IMR-90 (cell line): Measurements from ENCODE around the gene ZNF606. TPM values are rescaled to one million over a fixed set of nuclear protein-coding genes. Genes with fewer than 3 reads are reported as not detected.

Experiments
- ATAC-seq: fragments of 200-7000 bp; cut with Tn5 transposase; 2 replicates; pipeline ENCODE4 v1.9.1; 2020; ENCODE audit warnings: low read depth, mild to moderate bottlenecking, moderate library complexity
- BruUV-seq: library from RNA; stranded (reverse); fragments of 400-500 nt; replicated peaks from 2 replicates; lab custom pipeline; 2021; lab: Mats Ljungman, UMichigan
- CTCF ChIA-PET: fragments of 300-600 bp; formaldehyde crosslinking; extraction: SDS; loops from one replicate; lab custom pipeline; 2021; ENCODE audit warnings: antibody characterized with exemption; lab: Yijun Ruan, JAX
- POLR2A ChIA-PET: fragments of 300-600 bp; sonication (Branson Sonifier 250); formaldehyde crosslinking; loops from one replicate; lab custom pipeline; 2022; ENCODE audit warnings: antibody characterized with exemption; ENCODE audit not compliant: unreplicated experiment; lab: Charles Lee
- DNase-seq: peaks from one replicate; pipeline ENCODE4 v3.0.0; 2013
- H2AFZ ChIP-seq: replicated peaks from 2 replicates; pipeline ENCODE3; 2013; ENCODE audit warnings: low read length, mild to moderate bottlenecking; ENCODE audit not compliant: poor library complexity
- H2AK5ac ChIP-seq: 2 replicates; pipeline ENCODE4 v1.6.1; 2013; ENCODE audit warnings: low read depth, low read length, inconsistent platforms
- H2AK9ac ChIP-seq: replicated peaks from 2 replicates; pipeline ENCODE3; 2013; ENCODE audit warnings: mild to moderate bottlenecking, low read depth, low read length, moderate library complexity; ENCODE audit not compliant: poor library complexity
- H2BK120ac ChIP-seq: 2 replicates; pipeline ENCODE4 v1.6.1; 2013; ENCODE audit warnings: low read depth, low read length, inconsistent platforms
- H2BK15ac ChIP-seq: 3 replicates; pipeline ENCODE4 v1.6.1; 2013; ENCODE audit warnings: low read depth, low read length, inconsistent platforms
- H2BK20ac ChIP-seq: 2 replicates; pipeline ENCODE4 v1.6.1; 2013; ENCODE audit warnings: low read depth, mild to moderate bottlenecking, inconsistent platforms, low read length, moderate library complexity
- H2BK5ac ChIP-seq: 2 replicates; pipeline ENCODE4 v1.6.1; 2013; ENCODE audit warnings: mild to moderate bottlenecking, low read depth, low read length, inconsistent platforms; ENCODE audit not compliant: poor library complexity, severe bottlenecking
- H3K14ac ChIP-seq: replicated peaks from 2 replicates; pipeline ENCODE4 v1.6.1; 2013; ENCODE audit warnings: low read depth, low read length, inconsistent platforms
- H3K18ac ChIP-seq: 2 replicates; pipeline ENCODE4 v1.6.1; 2013; ENCODE audit warnings: low read depth, low read length, control low read depth
- H3K23ac ChIP-seq: 2 replicates; pipeline ENCODE4 v1.6.1; 2013; ENCODE audit warnings: low read depth, low read length, inconsistent platforms
- H3K27ac ChIP-seq: 2 replicates; pipeline ENCODE4 v1.5.1; 2013; ENCODE audit warnings: mild to moderate bottlenecking, control low read depth, low read length; ENCODE audit not compliant: insufficient read depth
- H3K27me3 ChIP-seq: 2 replicates; pipeline ENCODE4 v1.6.1; 2013; ENCODE audit warnings: low read length; ENCODE audit not compliant: control insufficient read depth, insufficient read depth
- H3K36me3 ChIP-seq: 2 replicates; pipeline ENCODE4 v1.6.1; 2013; ENCODE audit warnings: low read length, mixed read lengths; ENCODE audit not compliant: control insufficient read depth, insufficient read depth
- H3K4ac ChIP-seq: 2 replicates; pipeline ENCODE4 v1.6.1; 2013; ENCODE audit warnings: low read depth, low read length, inconsistent platforms
- H3K4me1 ChIP-seq: 2 replicates; pipeline ENCODE4 v1.6.1; 2013; ENCODE audit warnings: low read length, mixed read lengths; ENCODE audit not compliant: control insufficient read depth, insufficient read depth
- H3K4me2 ChIP-seq: 2 replicates; pipeline ENCODE4 v1.6.1; 2013; ENCODE audit warnings: low read depth, mild to moderate bottlenecking, control low read depth, low read length, moderate library complexity
- H3K4me3 ChIP-seq: 2 replicates; pipeline ENCODE4 v1.5.1; 2013; ENCODE audit warnings: low read depth, mild to moderate bottlenecking, control low read depth, low read length, moderate library complexity; ENCODE audit not compliant: insufficient read depth
- H3K56ac ChIP-seq: 2 replicates; pipeline ENCODE4 v1.6.1; 2013; ENCODE audit warnings: low read length, inconsistent platforms; ENCODE audit not compliant: insufficient read depth; ENCODE audit errors: extremely low read depth
- H3K79me1 ChIP-seq, 2 experiments: 2 replicates each; pipeline ENCODE4 v1.6.1; 2013; ENCODE audit warnings: low read length in 2 of 2, inconsistent platforms in 1 of 2, low read depth in 1 of 2
- H3K9ac ChIP-seq: 2 replicates; pipeline ENCODE4 v1.6.1; 2013; ENCODE audit warnings: low read depth, low read length, control low read depth
- H3K9me1 ChIP-seq: 2 replicates; pipeline ENCODE4 v1.6.1; 2013; ENCODE audit warnings: low read length, inconsistent platforms; ENCODE audit not compliant: insufficient read depth
- H3K9me3 ChIP-seq: 2 replicates; pipeline ENCODE4 v1.6.1; 2013; ENCODE audit warnings: low read length; ENCODE audit not compliant: control insufficient read depth, insufficient read depth
- H4K20me1 ChIP-seq: 2 replicates; pipeline ENCODE4 v1.6.1; 2013; ENCODE audit warnings: low read length, inconsistent platforms; ENCODE audit not compliant: insufficient read depth
- H4K5ac ChIP-seq: 2 replicates; pipeline ENCODE4 v1.6.1; 2013; ENCODE audit warnings: mild to moderate bottlenecking, low read depth, low read length, control low read depth
- H4K8ac ChIP-seq, 2 experiments: 2 replicates each; pipeline ENCODE4 v1.6.1; 2013; ENCODE audit warnings: low read depth in 2 of 2, low read length in 2 of 2, control low read depth in 1 of 2, inconsistent platforms in 1 of 2
- H4K91ac ChIP-seq: 2 replicates; pipeline ENCODE4 v1.6.1; 2013; ENCODE audit warnings: low read depth, low read length, inconsistent platforms; ENCODE audit not compliant: insufficient read depth
- BHLHE40 ChIP-seq: fragments of 150-350 bp; IDR thresholded peaks from 2 replicates; pipeline ENCODE4 v1.6.1; 2016; ENCODE audit warnings: mild to moderate bottlenecking, low read depth, low read length
- WGBS, 2 experiments: methylation state at CpG; one replicate each; pipeline versions ENCODE4 v1.1.5 to v1.1.7; 2013; ENCODE audit warnings: missing lambda C conversion rate in 2 of 2; ENCODE audit not compliant: insufficient read length in 1 of 2; ENCODE audit errors: extremely low coverage in 2 of 2; 5-methylcytosine and 5-hydroxymethylcytosine counted together
- dilution Hi-C: fragments of 300-500 bp; cut with HindIII; formaldehyde crosslinking; loops from one replicate; pipeline ENCODE4 v1.14.3; 2018; ENCODE audit warnings: low sequenced_read_pairs; ENCODE audit not compliant: unreplicated experiment
- in situ Hi-C: fragments of 300-500 bp; cut with MboI; formaldehyde crosslinking; loops from 3 replicates; pipeline ENCODE4 v1.14.3; 2019; ENCODE audit warnings: low sequenced_read_pairs, inconsistent platforms, mixed read lengths
- intact Hi-C: fragments of 100-400 bp; cut with micrococcal nuclease; formaldehyde crosslinking; loops from 2 replicates; pipeline ENCODE4 v1.10.0; 2022
- polyA plus RNA-seq, 3 experiments: library from polyadenylated mRNA; depleted of rRNA; stranded (reverse); fragments of >200 nt; gene quantifications; 2 replicates each; pipeline ENCODE4 v1.2.3, GENCODE V29; 2012; ENCODE audit warnings: low replicate concordance in 1 of 3
- total RNA-seq: library from RNA; depleted of rRNA; stranded (reverse); fragments of >200 nt; gene quantifications from 2 replicates; pipeline ENCODE4 v1.2.3, GENCODE V29; 2012

Gene ZNF606
- total and polyA plus RNA-seq, 2 of the 4 experiments (the other 2 are of a cell fraction), result 4.3 to 9.0 TPM

GRCh38 chr19:57992841-57993240, 9.8 kb downstream of the ZNF606 start:
- no peak overlapping the region for H2AK5ac ChIP-seq
- H3K9ac ChIP-seq, result no peak overlapping the region
- CTCF ChIA-PET, result no interaction called here
- H3K4ac ChIP-seq, result no peak overlapping the region
- H3K27me3 ChIP-seq, result no peaks in the 10 kb centered on the region
- peaks cover 84% of the 10 kb centered on the region for H3K9me3 ChIP-seq
- no peaks in the 10 kb centered on the region for H4K20me1 ChIP-seq
- no CpG with 5 or more reads among the region's 1 CpG for WGBS, 2 experiments
- dilution Hi-C loops, result no loop called here
- H3K18ac ChIP-seq, result no peak overlapping the region
- H3K56ac ChIP-seq, result no peak overlapping the region
- H3K4me3 ChIP-seq, result no peak overlapping the region
- DNase-seq (no peak), ATAC-seq (no peak)
- no peak overlapping the region for H2BK120ac ChIP-seq
- no peak overlapping the region for H4K8ac ChIP-seq
- no peak overlapping the region for H4K91ac ChIP-seq
- no peak overlapping the region for H2BK20ac ChIP-seq
- in situ Hi-C loops, result no loop called here
- no peak overlapping the region for H2AFZ ChIP-seq
- no peak overlapping the region for H3K27ac ChIP-seq
- H4K5ac ChIP-seq, result no peak overlapping the region
- intact Hi-C loops, result no loop called here
- H3K36me3 ChIP-seq, result peaks cover 62% of the 10 kb centered on the region
- H3K9me1 ChIP-seq, result no peaks in the 10 kb centered on the region
- no peak overlapping the region for H2BK15ac ChIP-seq
- H3K4me1 ChIP-seq, result no peaks in the 10 kb centered on the region
- no peak overlapping the region for H3K4me2 ChIP-seq
- TF ChIP-seq BHLHE40, result no peak
- BruUV-seq, result no TSS peak
- H3K79me1 ChIP-seq, result no peaks in the 10 kb centered on the region; a peak in 1 of 4 replicates
- H3K14ac ChIP-seq, result no peak overlapping the region
- no peak overlapping the region for H2AK9ac ChIP-seq
- POLR2A ChIA-PET, result no interaction called here
- no peak overlapping the region for H3K23ac ChIP-seq
- no peak overlapping the region for H2BK5ac ChIP-seq
